LHCN-M2 (cell line): ENCODE results near the gene PIK3CD. TPM values are rescaled to one million over a fixed set of nuclear protein-coding genes. Genes with fewer than 3 reads are reported as not detected.
A peak's percentile ranks its signal among the peaks of the same experiment; 100 is the strongest.
"Not testable (repeated sequence)": the region's sequence is repeated elsewhere in the genome, so short reads cannot be mapped to it uniquely, and the experiment has no call there.

Experiments used
- DNase-seq: peaks from one replicate; pipeline ENCODE4 v3.0.0-alpha.2; 2012; ENCODE audit warnings: low read depth
- total RNA-seq: library from RNA; depleted of rRNA; stranded (reverse); fragments of >200 nt; gene quantifications from 2 replicates; pipeline ENCODE4 v1.2.3, GENCODE V29; 2014

PIK3CD gene
- total RNA-seq, 1 experiment from 2014 or later = 18.8 TPM

- no peak for DNase-seq
Observed at GRCh38 chr1:9654051-9654833, 2.7 kb downstream of the PIK3CD start.

GRCh38 chr1:9654834-9655723, 3.5 kb downstream of the PIK3CD start:
- no peak for DNase-seq

GRCh38 chr1:9655836-9656235, 4.3 kb downstream of the PIK3CD start:
- DNase-seq = no peak

GRCh38 chr1:9657521-9658032, 6.0 kb downstream of the PIK3CD start:
- no peak for DNase-seq

- no peak for DNase-seq
Observed at GRCh38 chr1:9658199-9658598, 6.7 kb downstream of the PIK3CD start.

GRCh38 chr1:9659328-9659727, 7.8 kb downstream of the PIK3CD start:
- DNase-seq = peak; percentile 18

- DNase-seq = no peak
Observed at GRCh38 chr1:9663257-9663656, 11.7 kb downstream of the PIK3CD start.

- DNase-seq = no peak
Observed at GRCh38 chr1:9665193-9665592, 13.7 kb downstream of the PIK3CD start.

- no peak for DNase-seq
Observed at GRCh38 chr1:9668080-9668479, 16.5 kb downstream of the PIK3CD start.

- DNase-seq = no peak
Observed at GRCh38 chr1:9670085-9670484, 18.6 kb downstream of the PIK3CD start.

- DNase-seq = peak; percentile 81
Observed at GRCh38 chr1:9671377-9672140, 20.0 kb downstream of the PIK3CD start.

GRCh38 chr1:9672444-9672843, 20.9 kb downstream of the PIK3CD start:
- no peak for DNase-seq

- DNase-seq = no peak
Observed at GRCh38 chr1:9675393-9675792, 23.9 kb downstream of the PIK3CD start.

- not testable (repeated sequence) for DNase-seq
Observed at GRCh38 chr1:9676128-9676527, 24.6 kb downstream of the PIK3CD start.

GRCh38 chr1:9676815-9677393, 25.4 kb downstream of the PIK3CD start:
- no peak for DNase-seq

GRCh38 chr1:9680091-9680490, 28.6 kb downstream of the PIK3CD start:
- DNase-seq = no peak

- DNase-seq = no peak
Observed at GRCh38 chr1:9680828-9681227, 29.3 kb downstream of the PIK3CD start.

GRCh38 chr1:9684801-9685200, 33.3 kb downstream of the PIK3CD start:
- no peak for DNase-seq

GRCh38 chr1:9687120-9687873, 35.8 kb downstream of the PIK3CD start:
- peak; percentile 84 for DNase-seq

- no peak for DNase-seq
Observed at GRCh38 chr1:9687874-9688582, 36.5 kb downstream of the PIK3CD start.
